Mucosa of descending colon (tissue), 3 donors: ENCODE measurements around the gene IL1RL2. TPM values are rescaled to one million over a fixed set of nuclear protein-coding genes. Genes with fewer than 3 reads are reported as not detected.

Experiments used
- ATAC-seq: fragments of 200-7000 bp; cut with Tn5 transposase; one replicate; pipeline ENCODE4 v1.9.1; 2020; ENCODE audit warnings: mild to moderate bottlenecking, moderate library complexity
- DNase-seq, 3 donors: peaks; one replicate each; pipeline ENCODE4 v3.0.0-alpha.2; 2020
- H3K36me3 ChIP-seq: fragments of 200-600 bp; one replicate; pipeline ENCODE4 v1.8.0; 2021; ENCODE audit warnings: low read depth, mild to moderate bottlenecking
- H3K4me1 ChIP-seq: fragments of 200-600 bp; one replicate; pipeline ENCODE4 v1.8.0; 2021; ENCODE audit warnings: low read depth, mild to moderate bottlenecking
- H3K4me3 ChIP-seq: fragments of 200-600 bp; one replicate; pipeline ENCODE4 v1.8.0; 2021; ENCODE audit warnings: mild to moderate bottlenecking
- H3K9me3 ChIP-seq: fragments of 200-600 bp; one replicate; pipeline ENCODE4 v1.8.0; 2021; ENCODE audit warnings: mild to moderate bottlenecking
- CTCF ChIP-seq: fragments of 200-600 bp; IDR thresholded peaks from one replicate; pipeline ENCODE4 v1.8.0; 2022; ENCODE audit warnings: antibody characterized with exemption, mild to moderate bottlenecking
- intact Hi-C, 2 donors: fragments of 100-400 bp; cut with DNase I in 1 of 2; cut with micrococcal nuclease in 1 of 2; formaldehyde crosslinking; loops; one replicate each; pipeline versions ENCODE4 v1.11.0 to v1.11.1; 2022; cut with DNase I, micrococcal nuclease
- total RNA-seq, 3 donors: library from RNA; stranded (reverse); fragmentation: NEBNext Ultra II Directional in 2 of 3; extraction: Animal tissue kit (Norgen Biotek cat#: 25700) in 2 of 3; gene quantifications; one replicate each; pipeline versions ENCODE4 v1.2.1 to v1.2.4, GENCODE V29; 2021 to 2023
- donor health status: DM: no; HTN: no; CAD: no; lungs with moderate emphysema.
- donor health status: DM: no; HTN: no; CAD: no.
- donor health status: DM: no; HTN: yes; CAD: no.

Gene IL1RL2
- total RNA-seq, 3 donors from 2014 or later: 1.5 to 1.7 (median 1.5) TPM

GRCh38 chr2:102209474-102209873 is 22.7 kb downstream of the IL1RL2 start:
- TF ChIP-seq CTCF: no peak
- DNase-seq: no peak
- Histone ChIP-seq H3K4me3 (no peak overlapping the region), H3K36me3 (no peaks in the 10 kb centered on the region), H3K4me1 (no peaks in the 10 kb centered on the region), H3K9me3 (no peaks in the 10 kb centered on the region)
- intact Hi-C loops: no loop called here
- no peak for ATAC-seq

- Histone ChIP-seq H3K9me3 (peaks cover 17% of the 10 kb centered on the region), H3K4me1 (no peaks in the 10 kb centered on the region), H3K36me3 (no peaks in the 10 kb centered on the region), H3K4me3 (no peak overlapping the region)
- intact Hi-C loops: no loop called here
- ATAC-seq: no peak
- DNase-seq: no peak
- TF ChIP-seq CTCF: no peak
Measured at GRCh38 chr2:102217032-102217431, 30.2 kb downstream of the IL1RL2 start.

GRCh38 chr2:102224824-102225739 is 38.3 kb downstream of the IL1RL2 start:
- ATAC-seq: no peak
- Histone ChIP-seq H3K4me1 (peaks cover 22% of the 10 kb centered on the region), H3K9me3 (no peaks in the 10 kb centered on the region), H3K4me3 (no peak overlapping the region), H3K36me3 (no peaks in the 10 kb centered on the region)
- intact Hi-C loops: no loop called here
- no peak for DNase-seq
- no peak for TF ChIP-seq CTCF

GRCh38 chr2:102226171-102226570 is 39.3 kb downstream of the IL1RL2 start:
- TF ChIP-seq CTCF: no peak
- Histone ChIP-seq H3K4me3 (no peak overlapping the region), H3K4me1 (peaks cover 22% of the 10 kb centered on the region), H3K36me3 (no peaks in the 10 kb centered on the region), H3K9me3 (no peaks in the 10 kb centered on the region)
- no peak for ATAC-seq
- DNase-seq: no peak
- intact Hi-C loops: no loop called here

- H3K4me3 ChIP-seq: no peak overlapping the region
- no peak for DNase-seq
- no peak for TF ChIP-seq CTCF
- intact Hi-C loops: no loop called here
- H3K36me3 ChIP-seq: no peaks in the 10 kb centered on the region
- ATAC-seq: peak; percentile 54
- peaks cover 22% of the 10 kb centered on the region for H3K4me1 ChIP-seq
- no peaks in the 10 kb centered on the region for H3K9me3 ChIP-seq
Measured at GRCh38 chr2:102226612-102227391, 40.0 kb downstream of the IL1RL2 start.
